HepG2 (cell line): Measurements from ENCODE around the gene PKLR.

ENCODE experiments used
- BHLHE40 ChIP-seq: IDR thresholded peaks from 2 replicates; pipeline ENCODE4 v1.6.1; 2011; ENCODE audit warnings: low read length, improper control_type of control experiment
- EP300 ChIP-seq, 3 experiments: sonication (generic) in 1 of 3; formaldehyde crosslinking in 1 of 3; IDR thresholded peaks; 2 replicates each; pipeline versions ENCODE4 v1.5.1 to v1.6.1; 2011 to 2020; ENCODE audit warnings: low read depth in 2 of 3, low read length in 2 of 3, borderline replicate concordance in 1 of 3, improper control_type of control experiment in 1 of 3, mild to moderate bottlenecking in 1 of 3, missing genetic modification reagents in 1 of 3, moderate library complexity in 1 of 3
- HDAC6 ChIP-seq: fragments of 200-600 bp; sonication (generic); IDR thresholded peaks from 2 replicates; pipeline ENCODE4 v1.7.0; 2017; ENCODE audit warnings: mild to moderate bottlenecking, antibody characterized with exemption, low read length, low read depth
- HMG20A ChIP-seq: IDR thresholded peaks from 2 replicates; pipeline ENCODE4 v1.6.1; 2016; ENCODE audit warnings: borderline replicate concordance
- JUNB ChIP-seq: sonication (generic); formaldehyde crosslinking; IDR thresholded peaks from 2 replicates; pipeline ENCODE4 v1.8.0; 2022; ENCODE audit warnings: missing genetic modification reagents, mild to moderate bottlenecking, borderline replicate concordance
- KDM2A ChIP-seq: sonication (generic); formaldehyde crosslinking; IDR thresholded peaks from 2 replicates; pipeline ENCODE4 v1.4.0; 2020; ENCODE audit warnings: low read depth, missing genetic modification reagents, borderline replicate concordance
- NCOA2 ChIP-seq: sonication (generic); formaldehyde crosslinking; IDR thresholded peaks from 2 replicates; pipeline ENCODE4 v1.8.0; 2022; ENCODE audit warnings: inconsistent platforms
- NFE2L2 ChIP-seq: fragments of 150-350 bp; IDR thresholded peaks from 2 replicates; pipeline ENCODE4 v1.6.1; 2014; ENCODE audit warnings: low read length
- ZNF318 ChIP-seq: sonication (generic); formaldehyde crosslinking; IDR thresholded peaks from 2 replicates; pipeline ENCODE4 v1.4.0; 2020; ENCODE audit warnings: mild to moderate bottlenecking, missing genetic modification reagents
- ZNF354B ChIP-seq: sonication (generic); formaldehyde crosslinking; IDR thresholded peaks from 2 replicates; pipeline ENCODE4 v1.8.0; 2022; ENCODE audit warnings: mild to moderate bottlenecking, missing genetic modification reagents
- ZNF646 ChIP-seq: sonication (generic); formaldehyde crosslinking; IDR thresholded peaks from 2 replicates; pipeline ENCODE4 v1.9.0; 2021; ENCODE audit warnings: mild to moderate bottlenecking, missing genetic modification reagents
- ZNF672 ChIP-seq: sonication (generic); formaldehyde crosslinking; IDR thresholded peaks from 2 replicates; pipeline ENCODE4 v1.8.1; 2022; ENCODE audit warnings: missing genetic modification reagents
- ZNF839 ChIP-seq: sonication (generic); formaldehyde crosslinking; IDR thresholded peaks from 2 replicates; pipeline ENCODE4 v1.4.0; 2020; ENCODE audit warnings: missing genetic modification reagents, mild to moderate bottlenecking, borderline replicate concordance

- TF ChIP-seq NFE2L2 = no peak
- TF ChIP-seq ZNF318 (CRISPR knock-in tag) = no peak
- no peak for TF ChIP-seq ZNF646 (CRISPR knock-in tag)
- no peak for TF ChIP-seq ZNF354B
- TF ChIP-seq BHLHE40 = no peak
- no peak for TF ChIP-seq ZNF839 (CRISPR knock-in tag)
- TF ChIP-seq JUNB (CRISPR knock-in tag) = no peak
- TF ChIP-seq HDAC6 = no peak
- TF ChIP-seq NCOA2 (CRISPR knock-in tag) = no peak
- no peak for TF ChIP-seq EP300 (IDR thresholded peaks at IDR 0.05; ENCODE audit: low read depth in 2 of 2, low read length in 2 of 2)
- no peak for TF ChIP-seq EP300 (CRISPR knock-in tag; IDR thresholded peaks at IDR 0.05; ENCODE audit: borderline replicate concordance)
- no peak; the same call in 1 of the 2 replicates for TF ChIP-seq KDM2A (CRISPR knock-in tag)
- TF ChIP-seq ZNF672 = no peak
- no peak for TF ChIP-seq HMG20A
These were observed 46.5 kb downstream of the PKLR start for GRCh38 chr1:155254714-155255242.
